Psoas muscle (tissue), 8 donors: ENCODE results near the gene SWAP70. TPM values are rescaled to one million over a fixed set of nuclear protein-coding genes. Genes with fewer than 3 reads are reported as not detected.

Experiments used
- ATAC-seq, 4 donors: fragments of 200-7000 bp; cut with Tn5 transposase; one replicate each; pipeline ENCODE4 v1.9.1; 2020; ENCODE audit warnings: moderate library complexity in 3 of 4, mild to moderate bottlenecking in 2 of 4
- DNase-seq, 2 donors: peaks; one replicate each; pipeline ENCODE4 v3.0.0-alpha.2; 2020
- H3K27ac ChIP-seq: fragments of 200-600 bp; one replicate; pipeline ENCODE4 v1.8.0; 2022
- H3K27me3 ChIP-seq, 3 donors: fragments of 200-600 bp in 1 of 3; one replicate each; pipeline versions ENCODE4 v1.6.1 to v1.8.0; 2013 to 2022; ENCODE audit warnings: low read length in 2 of 3, mild to moderate bottlenecking in 2 of 3, moderate library complexity in 1 of 3; ENCODE audit not compliant: insufficient read depth in 3 of 3
- H3K36me3 ChIP-seq, 2 donors: fragments of 200-600 bp in 1 of 2; one replicate each; pipeline versions ENCODE4 v1.6.1 to v1.8.0; 2013 to 2022; ENCODE audit warnings: low read depth in 1 of 2, mild to moderate bottlenecking in 1 of 2, moderate library complexity in 1 of 2; ENCODE audit not compliant: insufficient read depth in 1 of 2
- H3K4me1 ChIP-seq: fragments of 200-600 bp; one replicate; pipeline ENCODE4 v1.8.0; 2022
- H3K4me3 ChIP-seq: fragments of 200-600 bp; one replicate; pipeline ENCODE4 v1.8.0; 2022; ENCODE audit warnings: mild to moderate bottlenecking
- H3K9me3 ChIP-seq: fragments of 200-600 bp; one replicate; pipeline ENCODE4 v1.8.0; 2022
- CTCF ChIP-seq: fragments of 200-600 bp; IDR thresholded peaks from one replicate; pipeline ENCODE4 v1.8.0; 2022; ENCODE audit warnings: antibody characterized with exemption
- WGBS, 3 donors: extraction: QIAGEN DNeasy Blood & Tissue Kit; methylation state at CpG; one replicate each; pipeline versions ENCODE4 v1.1.6 to v1.1.7; 2013; 5-methylcytosine and 5-hydroxymethylcytosine counted together
- intact Hi-C, 2 donors: fragments of 100-400 bp; cut with DNase I; formaldehyde crosslinking; loops; one replicate each; pipeline versions ENCODE4 v1.11.0 to v1.14.2; 2022
- polyA plus RNA-seq, 3 donors: library from polyadenylated mRNA; stranded (reverse); fragments of 200-250 nt; gene quantifications; one replicate each; pipeline ENCODE4 v1.2.3, GENCODE V29; 2013
- total RNA-seq, 4 donors: library from RNA; stranded (reverse); fragmentation: NEBNext Ultra II Directional in 2 of 4; extraction: Animal tissue kit (Norgen Biotek cat#: 25700) in 2 of 4; gene quantifications; one replicate each; pipeline versions ENCODE4 v1.2.1 to v1.2.4, GENCODE V29; 2021 to 2023
- donor health status: healthy with polysubstance abuse.
- donor health status: DM: no; HTN: no; CAD: no; lungs with moderate emphysema.
- donor health status: Bipolar disorder and iron deficiency.
- donor health status: healthy.
- donor health status: DM: yes; HTN: yes; CAD: no.
- donor health status: DM: no; HTN: no; CAD: no.
- donor health status: DM: no; HTN: no; CAD: no.
- donor health status: DM: yes; HTN: yes; CAD: no.

SWAP70 gene
- total and polyA plus RNA-seq, 7 donors = 4.3 to 13.3 (median 8.2) TPM

- intact Hi-C loops = loop anchor here in 1 of 2 donors (10.0 kb wide), 1 partner anchor 211 kb away; no protein-coding TSS in a partner anchor
- WGBS, 3 donors = 74 to 82% (median 78%) methylated on average over 7 of the region's 7 CpGs
- no peaks in the 10 kb centered on the region for H3K9me3 ChIP-seq
- H3K36me3 ChIP-seq = peaks cover 2 to 35% of the 10 kb centered on the region in 2 donors
- no peak for DNase-seq
- no peaks in the 10 kb centered on the region for H3K27me3 ChIP-seq
- no peak overlapping the region for H3K4me3 ChIP-seq
- no peak for ATAC-seq
- no peak for TF ChIP-seq CTCF
- H3K4me1 ChIP-seq = no peaks in the 10 kb centered on the region
- H3K27ac ChIP-seq = no peak overlapping the region
These were observed 81.7 kb downstream of the SWAP70 start for GRCh38 chr11:9745411-9746211.

GRCh38 chr11:9747229-9747628, 83.4 kb downstream of the SWAP70 start:
- no peak for TF ChIP-seq CTCF
- Histone ChIP-seq H3K4me1 (no peaks in the 10 kb centered on the region), H3K36me3 (peaks cover 2 to 39% of the 10 kb centered on the region in 2 donors), H3K9me3 (no peaks in the 10 kb centered on the region), H3K27me3 (no peaks in the 10 kb centered on the region), H3K27ac (no peak overlapping the region), H3K4me3 (no peak overlapping the region)
- intact Hi-C loops = loop anchor here in 1 of 2 donors (10.0 kb wide), 1 partner anchor 212 kb away; no protein-coding TSS in a partner anchor
- DNase-seq (no peak), ATAC-seq (no peak)
- whole genome bisulfite sequencing, 3 donors = 79 to 93% (median 86%) methylated on average over 1 of the region's 1 CpG

GRCh38 chr11:9747828-9748227, 84.0 kb downstream of the SWAP70 start:
- Histone ChIP-seq H3K9me3 (no peaks in the 10 kb centered on the region), H3K4me3 (no peak overlapping the region), H3K27me3 (no peaks in the 10 kb centered on the region), H3K27ac (peak overlapping the region; percentile 21), H3K36me3 (peaks cover 2 to 35% of the 10 kb centered on the region in 2 donors), H3K4me1 (no peaks in the 10 kb centered on the region)
- DNase-seq (no peak), ATAC-seq (no peak)
- intact Hi-C loops = loop anchor here in 1 of 2 donors (10.0 kb wide), 1 partner anchor 213 kb away; no protein-coding TSS in a partner anchor
- no peak for TF ChIP-seq CTCF
- WGBS, 3 donors = 69 to 81% (median 80%) methylated on average over 5 of the region's 5 CpGs

GRCh38 chr11:9748361-9748970, 84.6 kb downstream of the SWAP70 start:
- WGBS, 3 donors = 52 to 56% (median 52%) methylated on average over 7 of the region's 7 CpGs
- TF ChIP-seq CTCF = peak; percentile 45
- intact Hi-C loops = loop anchor here in 1 of 2 donors (10.0 kb wide), 1 partner anchor 214 kb away; no protein-coding TSS in a partner anchor
- Histone ChIP-seq H3K9me3 (no peaks in the 10 kb centered on the region), H3K4me1 (no peaks in the 10 kb centered on the region), H3K36me3 (peaks cover 2 to 35% of the 10 kb centered on the region in 2 donors), H3K4me3 (no peak overlapping the region), H3K27ac (peak overlapping the region; percentile 21), H3K27me3 (no peaks in the 10 kb centered on the region)
- ATAC-seq = peak; percentile 62 to 81 (median 78)
- no peak for DNase-seq
